HG03469 (cell line): ENCODE results near the gene TP73.

Experiments used
- ATAC-seq: cut with Tn5 transposase; IDR thresholded peaks from one replicate; pipeline ENCODE4 v1.9.1; 2021; ENCODE audit warnings: mild to moderate bottlenecking, moderate library complexity, moderate number of reproducible peaks; ENCODE audit not compliant: unreplicated experiment

TP73 gene

GRCh38 chr1:3756394-3756793, 104.1 kb downstream of the TP73 start:
- no peak for ATAC-seq

GRCh38 chr1:3759164-3759563, 106.8 kb downstream of the TP73 start:
- ATAC-seq: no peak

DNA sequence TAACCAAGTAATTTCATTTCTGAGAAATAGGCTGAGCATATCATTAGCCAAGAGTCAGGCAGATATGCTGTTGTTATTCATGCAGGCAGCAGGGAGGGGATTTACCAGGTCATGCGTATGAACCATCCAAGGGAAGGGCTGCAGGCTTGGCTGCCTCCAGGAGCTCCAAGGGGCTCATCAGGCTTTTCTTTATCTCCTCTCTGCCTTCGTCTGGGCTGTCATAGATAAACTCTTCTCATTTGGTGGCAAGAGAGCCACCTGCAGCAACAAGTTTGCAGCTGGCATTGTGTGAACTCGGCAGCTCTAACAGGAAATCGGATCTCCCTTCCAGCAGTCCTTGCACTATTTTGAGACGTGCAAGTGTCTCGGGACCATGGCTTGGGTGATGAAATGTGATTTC, 107.5 kb downstream of the TP73 start:
- no peak for ATAC-seq

DNA sequence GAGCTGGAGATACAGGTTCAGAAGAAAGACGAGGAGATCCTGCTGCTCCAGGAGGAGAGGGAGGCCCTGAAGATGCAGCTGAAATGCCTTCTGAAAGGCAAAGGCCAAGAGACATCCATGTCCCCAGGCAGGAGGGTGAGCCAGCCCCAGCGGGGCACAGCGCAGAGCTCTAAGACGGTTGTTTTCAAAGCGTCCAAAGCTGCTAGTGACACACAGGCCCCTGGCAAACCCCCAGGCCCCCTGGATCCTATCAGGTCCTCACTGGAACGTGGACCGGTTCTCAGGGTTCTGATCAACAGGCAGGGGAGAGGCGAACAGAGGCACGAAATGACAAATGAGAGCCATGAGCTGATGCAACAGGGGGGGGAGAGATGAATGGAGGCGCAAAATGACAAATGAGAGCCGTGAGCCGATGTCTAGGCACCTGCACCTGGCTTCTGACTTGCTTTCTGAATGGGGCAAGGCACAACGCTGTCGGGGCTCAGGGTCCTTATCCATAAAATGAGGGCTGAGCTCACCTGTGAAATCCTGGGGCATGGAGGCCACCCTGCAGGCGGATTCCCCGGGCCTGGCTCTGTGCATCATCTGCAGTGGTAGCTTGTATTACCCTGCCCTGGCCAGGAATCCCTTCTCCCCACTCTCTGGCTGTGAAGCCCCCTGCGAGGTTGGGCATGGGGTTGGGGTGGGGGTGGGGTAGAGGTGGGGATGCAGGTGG, 109.1 kb downstream of the TP73 start:
- no peak for ATAC-seq

DNA sequence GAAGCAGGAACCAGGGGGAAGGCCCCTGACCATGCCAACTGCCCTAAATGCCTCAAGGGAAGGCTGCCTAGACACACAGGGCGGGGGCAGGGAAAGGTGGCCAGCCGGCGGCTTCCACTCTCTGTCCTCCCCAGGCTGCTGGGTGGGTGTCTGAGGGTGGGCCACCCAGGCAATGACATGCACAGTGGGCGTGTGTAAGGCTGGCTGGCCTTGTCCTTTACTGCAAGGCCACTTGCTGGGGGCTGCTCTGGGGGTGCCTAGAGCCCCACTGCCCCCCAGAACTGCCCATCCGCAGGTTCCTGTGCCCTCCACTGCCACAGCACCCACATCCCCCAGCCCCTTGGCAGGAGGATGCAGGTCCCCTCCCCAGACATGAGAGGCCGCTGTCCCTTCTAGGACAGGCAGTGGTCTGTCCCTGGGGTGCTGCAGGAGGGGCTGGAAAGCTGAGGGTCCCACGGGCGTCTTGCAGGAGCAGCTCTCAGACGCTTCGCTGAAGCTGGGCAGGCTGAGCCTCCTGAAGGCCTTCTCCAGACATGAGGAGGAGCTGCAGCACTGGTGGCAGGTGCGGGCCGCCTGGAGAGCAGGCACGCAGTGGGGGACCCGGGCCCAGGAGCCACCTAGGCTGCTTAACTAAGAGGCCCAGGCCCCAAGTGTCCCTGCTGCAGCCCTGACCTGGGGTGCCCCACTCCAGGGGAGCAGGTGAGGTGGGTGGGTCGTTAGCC, 110.0 kb downstream of the TP73 start:
- no peak for ATAC-seq

DNA sequence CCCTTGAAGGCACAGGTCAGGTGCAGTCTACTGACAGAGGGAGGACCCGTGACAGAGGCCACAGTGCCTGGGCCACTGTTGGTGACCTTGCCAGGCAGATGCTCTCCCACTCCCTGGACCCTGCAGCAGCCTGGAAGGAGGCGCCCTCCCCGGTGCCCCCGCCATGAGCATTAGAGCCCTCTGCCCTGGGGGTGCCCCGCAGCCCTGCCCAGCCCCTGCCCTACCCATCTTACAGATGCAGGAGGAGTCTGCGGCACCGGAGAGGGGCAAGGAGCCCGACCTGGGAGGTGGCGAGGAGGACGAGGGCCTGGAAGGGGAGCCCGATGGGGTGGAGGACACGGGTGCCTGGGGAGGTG, 110.5 kb downstream of the TP73 start:
- ATAC-seq: no peak

- no peak for ATAC-seq
These were observed 111.2 kb downstream of the TP73 start for GRCh38 chr1:3763351-3764125.

DNA sequence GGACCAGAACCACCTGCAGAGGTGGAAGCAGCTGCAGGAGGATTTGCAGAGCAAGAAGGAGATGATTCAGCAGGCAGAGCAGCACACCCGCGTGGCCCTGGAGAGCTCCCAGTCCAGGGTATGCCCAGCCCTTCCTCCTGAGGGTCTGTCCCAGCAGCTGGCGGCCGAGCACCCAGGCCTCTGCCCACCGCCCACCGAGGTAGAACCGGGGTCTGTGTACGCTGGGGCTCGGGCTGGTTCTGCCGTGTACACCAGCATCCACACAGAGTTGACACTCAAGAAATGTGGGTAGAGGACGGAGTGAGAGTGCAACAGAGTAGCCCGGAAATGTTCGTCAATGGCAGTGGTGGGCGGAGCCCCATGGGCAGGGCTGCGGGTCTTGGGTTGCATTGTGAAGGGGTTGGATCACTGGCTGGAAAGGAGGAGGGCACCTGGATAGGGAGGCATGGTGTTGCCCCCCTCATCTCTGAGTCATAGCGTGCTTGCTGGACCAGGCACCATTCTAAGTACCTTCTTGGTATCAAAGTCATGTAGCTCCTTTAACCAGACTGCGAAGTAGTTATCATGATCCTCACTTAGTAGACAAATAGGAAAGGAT, 115.1 kb downstream of the TP73 start:
- no peak for ATAC-seq

- no peak for ATAC-seq
These were observed 116.6 kb downstream of the TP73 start for GRCh38 chr1:3768811-3769390.

GRCh38 chr1:3770047-3770765, 117.9 kb downstream of the TP73 start:
- ATAC-seq: no peak

DNA sequence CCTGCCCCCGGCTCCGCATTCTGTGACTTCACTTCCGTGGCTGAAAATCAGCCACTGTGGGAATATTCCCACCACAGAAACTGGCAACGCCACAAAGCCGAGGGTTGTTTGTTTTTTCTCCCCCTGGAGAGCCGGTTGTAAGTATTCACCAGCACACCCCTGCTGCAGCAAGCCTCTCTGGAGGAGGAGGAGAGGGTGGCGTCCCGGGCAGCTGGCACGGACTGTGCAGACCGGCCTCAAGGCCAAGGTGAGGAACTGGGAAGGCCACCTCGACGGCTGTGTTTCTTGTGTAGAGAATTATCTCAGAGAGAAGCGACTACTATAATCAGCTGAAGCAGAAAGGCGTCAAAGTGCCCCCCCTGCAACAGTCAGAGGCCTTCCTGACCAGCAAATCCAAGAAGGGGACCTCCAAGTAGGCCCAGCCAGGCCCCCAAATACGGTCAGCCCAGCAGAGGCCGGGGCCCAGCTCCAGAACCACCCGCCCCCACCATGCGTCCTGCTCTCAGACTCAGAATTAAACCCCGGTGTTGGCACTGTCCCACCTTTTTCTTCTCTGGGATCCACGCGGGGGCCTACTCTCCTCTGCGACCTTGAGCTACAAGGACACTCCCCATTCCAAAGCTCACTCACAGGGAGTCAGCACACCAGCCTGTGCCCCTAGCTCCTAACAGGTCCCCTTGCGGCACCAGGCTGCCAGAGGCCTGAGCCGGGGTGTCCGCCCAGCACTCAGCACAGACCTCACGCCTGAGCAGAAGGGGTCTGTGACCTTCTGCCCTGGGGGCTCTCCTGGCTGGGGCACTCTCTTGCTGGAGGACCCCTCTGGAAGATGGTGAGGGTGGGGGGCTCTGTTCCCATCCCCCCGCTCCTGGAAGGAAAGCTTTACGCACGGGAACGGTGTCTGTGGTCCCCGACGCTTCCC, 119.1 kb downstream of the TP73 start:
- ATAC-seq: no peak

GRCh38 chr1:3772027-3772714, 119.9 kb downstream of the TP73 start:
- ATAC-seq: no peak

- ATAC-seq: no peak
These were observed 120.6 kb downstream of the TP73 start, which contains the start of gene SMIM1 for GRCh38 chr1:3772715-3773571. SMIM1 (plus strand) TSS chr1:3772749; CDS start chr1:3775374, 2,625 bp downstream.

- no peak for ATAC-seq
These were observed 121.4 kb downstream of the TP73 start for GRCh38 chr1:3773572-3774275.

GRCh38 chr1:3774276-3774945, 122.1 kb downstream of the TP73 start:
- ATAC-seq: no peak

GRCh38 chr1:3774946-3775489, 122.7 kb downstream of the TP73 start:
- no peak for ATAC-seq
